ENCODE results near the gene TRIO. TPM values are rescaled to one million over a fixed set of nuclear protein-coding genes. Genes with fewer than 3 reads are reported as not detected.

The TRIO gene
- total and polyA plus RNA-seq, 7 donors: 18.5 to 77.5 (median 35.0) TPM

DNA sequence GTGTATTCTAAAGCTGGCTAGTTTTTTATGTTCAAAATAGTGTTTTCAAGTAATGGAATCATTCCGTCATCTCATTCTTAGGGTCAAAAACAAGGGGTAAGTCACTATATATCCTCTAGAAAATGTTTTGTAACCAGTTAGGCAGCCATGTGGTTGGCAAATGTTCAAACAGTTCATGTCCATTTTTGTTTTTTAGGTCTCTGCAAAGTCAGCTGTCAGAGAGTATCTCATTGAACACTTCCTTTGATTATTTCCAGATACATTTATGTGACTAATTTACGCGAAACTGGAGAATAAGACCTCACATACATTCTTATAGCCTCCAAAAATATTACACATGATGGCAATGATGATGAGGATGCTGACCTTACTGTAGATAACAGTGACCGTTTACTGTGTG is 50.4 kb downstream of the TRIO start:
- 73 to 82% (median 76%) methylated on average over 4 of the region's 4 CpGs for WGBS, 3 donors
- H3K4me3 ChIP-seq: no peak overlapping the region
- intact Hi-C loops (cut with DNase I): no loop called here
- H3K9me3 ChIP-seq: no peaks in the 10 kb centered on the region
- no peaks in the 10 kb centered on the region for H3K36me3 ChIP-seq (ENCODE audit: insufficient read depth in 1 of 2, low read depth in 1 of 2)
- ATAC-seq (no peak), DNase-seq (no peak)
- H3K27ac ChIP-seq: no peak overlapping the region
- H3K27me3 ChIP-seq (ENCODE audit: insufficient read depth in 3 of 3, low read length in 2 of 3): no peaks in the 10 kb centered on the region
- TF ChIP-seq, protein P1, sequence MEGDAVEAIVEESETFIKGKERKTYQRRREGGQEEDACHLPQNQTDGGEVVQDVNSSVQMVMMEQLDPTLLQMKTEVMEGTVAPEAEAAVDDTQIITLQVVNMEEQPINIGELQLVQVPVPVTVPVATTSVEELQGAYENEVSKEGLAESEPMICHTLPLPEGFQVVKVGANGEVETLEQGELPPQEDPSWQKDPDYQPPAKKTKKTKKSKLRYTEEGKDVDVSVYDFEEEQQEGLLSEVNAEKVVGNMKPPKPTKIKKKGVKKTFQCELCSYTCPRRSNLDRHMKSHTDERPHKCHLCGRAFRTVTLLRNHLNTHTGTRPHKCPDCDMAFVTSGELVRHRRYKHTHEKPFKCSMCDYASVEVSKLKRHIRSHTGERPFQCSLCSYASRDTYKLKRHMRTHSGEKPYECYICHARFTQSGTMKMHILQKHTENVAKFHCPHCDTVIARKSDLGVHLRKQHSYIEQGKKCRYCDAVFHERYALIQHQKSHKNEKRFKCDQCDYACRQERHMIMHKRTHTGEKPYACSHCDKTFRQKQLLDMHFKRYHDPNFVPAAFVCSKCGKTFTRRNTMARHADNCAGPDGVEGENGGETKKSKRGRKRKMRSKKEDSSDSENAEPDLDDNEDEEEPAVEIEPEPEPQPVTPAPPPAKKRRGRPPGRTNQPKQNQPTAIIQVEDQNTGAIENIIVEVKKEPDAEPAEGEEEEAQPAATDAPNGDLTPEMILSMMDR (IDR thresholded peaks at IDR 0.05): no peak
- peaks cover 70% of the 10 kb centered on the region for H3K4me1 ChIP-seq

DNA sequence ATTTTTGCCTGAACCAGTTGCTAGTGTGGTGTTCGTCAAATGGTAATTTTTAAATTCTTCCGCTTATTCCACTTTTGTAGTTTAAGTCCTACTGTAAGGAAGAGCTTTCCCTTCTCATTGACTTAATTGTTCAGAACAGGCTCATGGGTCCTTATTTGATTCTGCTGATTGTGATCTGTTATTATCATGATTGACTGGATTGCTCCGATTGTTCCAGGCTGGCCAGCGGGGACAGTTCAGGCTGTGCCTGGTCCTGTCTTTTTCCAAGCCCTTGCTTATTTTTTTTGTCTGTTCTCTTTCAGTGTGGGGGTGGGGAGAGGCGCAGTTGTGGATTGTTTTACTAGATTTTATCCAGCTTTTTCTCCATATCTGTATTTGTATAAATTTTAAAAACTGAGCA is 52.4 kb downstream of the TRIO start:
- Histone ChIP-seq H3K27ac (no peak overlapping the region), H3K36me3 (ENCODE audit: insufficient read depth in 1 of 2, low read depth in 1 of 2) (no peaks in the 10 kb centered on the region), H3K4me1 (peaks cover 65% of the 10 kb centered on the region), H3K27me3 (ENCODE audit: insufficient read depth in 3 of 3, low read length in 2 of 3) (no peaks in the 10 kb centered on the region), H3K4me3 (no peak overlapping the region), H3K9me3 (no peaks in the 10 kb centered on the region)
- TF ChIP-seq, protein P1 (IDR thresholded peaks at IDR 0.05): no peak
- WGBS, 3 donors: 95 to 98% (median 97%) methylated on average over 5 of the region's 5 CpGs
- ATAC-seq (no peak), DNase-seq (no peak)
- intact Hi-C loops (cut with DNase I): loop anchor here in 1 of 2 donors (5.0 kb wide), 1 partner anchor 48 kb away; no protein-coding TSS in a partner anchor

DNA sequence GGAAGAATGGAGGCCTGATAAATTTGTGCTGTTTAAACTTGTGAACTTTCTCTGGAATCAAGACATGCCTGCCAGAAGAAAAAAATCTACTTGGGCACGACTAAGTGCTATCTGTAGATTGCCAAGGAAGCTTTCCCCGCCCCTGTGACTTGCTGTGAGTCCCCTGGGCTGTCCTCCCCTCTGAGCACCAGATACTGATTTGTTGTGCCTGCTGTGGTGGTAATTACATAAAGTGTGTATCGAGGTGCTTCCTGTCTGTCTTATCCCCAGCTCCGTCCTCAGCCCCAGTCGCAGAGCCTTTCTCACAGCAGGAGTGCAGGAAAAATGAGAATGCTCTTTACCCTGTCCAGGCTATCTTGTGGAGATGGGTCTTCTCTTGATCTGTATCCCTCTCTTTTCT is 53.9 kb downstream of the TRIO start:
- intact Hi-C loops (cut with DNase I): loop anchor here in 1 of 2 donors (5.0 kb wide), 1 partner anchor 50 kb away; no protein-coding TSS in a partner anchor
- Histone ChIP-seq H3K27ac (peak overlapping the region; percentile 5), H3K9me3 (no peaks in the 10 kb centered on the region), H3K36me3 (ENCODE audit: insufficient read depth in 1 of 2, low read depth in 1 of 2) (no peaks in the 10 kb centered on the region), H3K4me1 (peaks cover 61% of the 10 kb centered on the region), H3K4me3 (no peak overlapping the region), H3K27me3 (ENCODE audit: insufficient read depth in 3 of 3, low read length in 2 of 3) (no peaks in the 10 kb centered on the region)
- DNase-seq (no peak), ATAC-seq (no peak)
- WGBS, 3 donors: 37 to 48% (median 40%) methylated on average over 5 of the region's 5 CpGs
- TF ChIP-seq, protein P1 (IDR thresholded peaks at IDR 0.05): no peak

DNA sequence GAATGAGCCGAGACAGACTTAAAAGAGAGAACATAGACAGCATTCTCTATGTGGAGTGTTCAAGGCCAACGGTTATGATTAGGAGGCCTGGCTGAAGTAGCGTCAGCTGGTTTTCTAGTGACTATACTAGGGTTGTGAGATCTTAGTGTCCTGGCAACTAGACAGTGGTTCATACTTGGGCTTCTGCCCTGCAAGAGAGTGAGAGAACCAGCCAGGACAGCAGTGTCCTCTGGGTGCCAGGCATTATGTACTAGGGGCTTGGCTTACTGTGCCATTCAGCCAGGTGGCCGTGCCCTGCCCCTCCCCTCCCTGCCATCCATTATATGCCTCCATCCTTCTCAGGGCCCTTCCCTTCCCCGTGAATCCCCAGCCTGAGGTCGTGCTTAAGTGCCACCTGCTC is 56.8 kb downstream of the TRIO start:
- Histone ChIP-seq H3K4me1 (peaks cover 71% of the 10 kb centered on the region), H3K27ac (peak overlapping the region; percentile 67), H3K4me3 (no peak overlapping the region), H3K36me3 (ENCODE audit: insufficient read depth in 1 of 2, low read depth in 1 of 2) (no peaks in the 10 kb centered on the region), H3K9me3 (no peaks in the 10 kb centered on the region), H3K27me3 (ENCODE audit: insufficient read depth in 3 of 3, low read length in 2 of 3) (no peaks in the 10 kb centered on the region)
- WGBS, 3 donors: 18 to 39% (median 32%) methylated on average over 6 of the region's 6 CpGs
- intact Hi-C loops (cut with DNase I): loop anchor here in 1 of 2 donors (5.0 kb wide), 1 partner anchor 53 kb away; no protein-coding TSS in a partner anchor
- DNase-seq: peak in 1 of 2 donors; percentile 61
- TF ChIP-seq, protein P1 (IDR thresholded peaks at IDR 0.05): no peak
- ATAC-seq: peak; percentile 93 to 98 (median 98)

Measured in psoas muscle (tissue), 8 donors.